Hypothalamus (tissue), 51 donors: ENCODE data around the gene PRDM5.
A peak's percentile ranks its signal among the peaks of the same experiment; 100 is the strongest.

Experiments used
- DNase-seq, 51 donors: peaks; one replicate each; lab custom pipeline; 2025; lab: John Stamatoyannopoulos, UW

The PRDM5 gene

GRCh38 chr4:120916937-120917336 lies 5.6 kb downstream of the PRDM5 start:
- no peak for DNase-seq

- no peak for DNase-seq
Measured at GRCh38 chr4:120915336-120915735, 7.2 kb downstream of the PRDM5 start.

- DNase-seq: no peak
Measured at GRCh38 chr4:120903419-120903818, 19.1 kb downstream of the PRDM5 start.

GRCh38 chr4:120902925-120903324 lies 19.6 kb downstream of the PRDM5 start:
- DNase-seq: no peak

- no peak for DNase-seq
Measured at GRCh38 chr4:120901731-120902130, 20.8 kb downstream of the PRDM5 start.

GRCh38 chr4:120897981-120898719 lies 24.4 kb downstream of the PRDM5 start:
- DNase-seq: no peak

GRCh38 chr4:120895554-120895953 lies 27.0 kb downstream of the PRDM5 start:
- DNase-seq: no peak

- DNase-seq: no peak
Measured at GRCh38 chr4:120893314-120893713, 29.2 kb downstream of the PRDM5 start.

- DNase-seq: no peak
Measured at GRCh38 chr4:120886191-120886590, 36.3 kb downstream of the PRDM5 start.

- DNase-seq: no peak
Measured at GRCh38 chr4:120881846-120882245, 40.7 kb downstream of the PRDM5 start.

- no peak for DNase-seq
Measured at GRCh38 chr4:120881351-120881750, 41.2 kb downstream of the PRDM5 start.

GRCh38 chr4:120877021-120877420 lies 45.5 kb downstream of the PRDM5 start:
- DNase-seq: no peak

- DNase-seq: peak in 1 of 51 donors; percentile 0
Measured at GRCh38 chr4:120874792-120875774, 47.4 kb downstream of the PRDM5 start.

- no peak for DNase-seq
Measured at GRCh38 chr4:120873554-120873953, 49.0 kb downstream of the PRDM5 start.

GRCh38 chr4:120871173-120871572 lies 51.4 kb downstream of the PRDM5 start:
- no peak for DNase-seq

GRCh38 chr4:120870279-120870673 lies 52.2 kb downstream of the PRDM5 start:
- no peak for DNase-seq

GRCh38 chr4:120869613-120870278 lies 52.8 kb downstream of the PRDM5 start:
- DNase-seq: no peak

- no peak for DNase-seq
Measured at GRCh38 chr4:120867506-120867905, 55.0 kb downstream of the PRDM5 start.

- no peak for DNase-seq
Measured at GRCh38 chr4:120865985-120866384, 56.5 kb downstream of the PRDM5 start.

GRCh38 chr4:120864969-120865368 lies 57.6 kb downstream of the PRDM5 start:
- DNase-seq: no peak

GRCh38 chr4:120862432-120862831 lies 60.1 kb downstream of the PRDM5 start:
- DNase-seq: no peak
